Calu3 (cell line): ENCODE data around the gene CCDC158. TPM values are rescaled to one million over a fixed set of nuclear protein-coding genes. Genes with fewer than 3 reads are reported as not detected.

Experiments used
- BruUV-seq: library from RNA; stranded (reverse); fragments of 400-500 nt; replicated peaks from 2 replicates; lab custom pipeline; 2021; lab: Mats Ljungman, UMichigan
- CTCF ChIA-PET: fragments of 300-600 bp; sonication (Branson Sonifier 250); formaldehyde crosslinking; loops from one replicate; lab custom pipeline; 2022; ENCODE audit warnings: antibody characterized with exemption; lab: Charles Lee
- DNase-seq: peaks from one replicate; pipeline ENCODE4 v3.0.0; 2022
- H3K27ac Mint-ChIP-seq: one replicate; pipeline ENCODE4 v1.8.0; 2022; ENCODE audit warnings: mixed read lengths; ENCODE audit not compliant: unreplicated experiment
- H3K27me3 Mint-ChIP-seq: one replicate; pipeline ENCODE4 v1.8.0; 2022; ENCODE audit warnings: mixed read lengths; ENCODE audit not compliant: unreplicated experiment
- H3K36me3 Mint-ChIP-seq: one replicate; pipeline ENCODE4 v1.8.0; 2022; ENCODE audit warnings: mild to moderate bottlenecking, moderate library complexity, mixed read lengths; ENCODE audit not compliant: insufficient read depth, unreplicated experiment
- H3K4me1 Mint-ChIP-seq: one replicate; pipeline ENCODE4 v1.8.0; 2022; ENCODE audit warnings: mild to moderate bottlenecking, low read depth, mixed read lengths; ENCODE audit not compliant: unreplicated experiment
- H3K4me3 Mint-ChIP-seq: one replicate; pipeline ENCODE4 v1.8.0; 2022; ENCODE audit warnings: mild to moderate bottlenecking, low read depth, moderate library complexity, mixed read lengths; ENCODE audit not compliant: unreplicated experiment
- H3K9me3 Mint-ChIP-seq: one replicate; pipeline ENCODE4 v1.8.0; 2022; ENCODE audit warnings: low read depth, mixed read lengths; ENCODE audit not compliant: unreplicated experiment
- intact Hi-C: fragments of 100-400 bp; cut with micrococcal nuclease; formaldehyde crosslinking; loops from one replicate; pipeline ENCODE4 v1.10.0; 2022; ENCODE audit not compliant: unreplicated experiment
- total RNA-seq: library from RNA; stranded (reverse); gene quantifications from 2 replicates; pipeline ENCODE4 v1.2.3, GENCODE V29; 2022
- TF ChIP-seq, protein P1 (sequence below): fragments of 200-600 bp; IDR thresholded peaks from one replicate; pipeline ENCODE4 v1.8.0; 2022; ENCODE audit warnings: antibody characterized with exemption; ENCODE audit not compliant: unreplicated experiment

CCDC158 gene
- total RNA-seq, 1 experiment from 2014 or later, result not detected

DNA sequence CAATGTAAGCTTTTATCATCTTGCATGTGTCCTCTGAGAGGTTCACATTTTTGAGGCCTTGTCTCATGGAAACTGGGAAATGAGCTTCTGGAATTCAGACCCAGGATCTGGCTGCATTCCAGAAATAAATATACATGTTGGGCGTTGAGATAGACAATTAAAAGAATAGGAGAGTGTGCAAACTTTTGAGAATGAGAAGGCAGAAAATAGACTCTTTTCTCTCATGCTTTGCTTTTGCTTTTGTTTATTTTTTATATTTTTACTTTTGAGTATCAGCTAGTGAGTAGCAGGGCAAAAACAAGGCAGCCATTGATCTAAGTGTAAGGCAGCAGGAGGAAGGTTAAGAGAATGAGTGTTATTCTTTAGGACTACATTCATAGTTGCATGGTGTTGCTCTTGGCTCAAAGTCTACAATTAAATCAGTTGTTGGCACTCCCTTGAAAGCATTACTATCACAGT is 26.5 kb upstream of the CCDC158 start:
- Mint-ChIP-seq H3K27me3 (no peaks in the 10 kb centered on the region), H3K36me3 (peaks cover 9% of the 10 kb centered on the region), H3K4me1 (peaks cover 50% of the 10 kb centered on the region), H3K27ac (peak overlapping the region; percentile 69), H3K9me3 (no peaks in the 10 kb centered on the region), H3K4me3 (no peak overlapping the region)
- DNase-seq, result no peak
- no TSS peak for BruUV-seq
- intact Hi-C loops, result no loop called here
- CTCF ChIA-PET, result interaction anchor here (0.9 to 2.1 kb wide), 3 partner anchors 12 to 141 kb away, joined by 3 to 5 read pairs (median 3); partner anchors contain the start of genes SHROOM3 and STBD1
- TF ChIP-seq, protein P1, sequence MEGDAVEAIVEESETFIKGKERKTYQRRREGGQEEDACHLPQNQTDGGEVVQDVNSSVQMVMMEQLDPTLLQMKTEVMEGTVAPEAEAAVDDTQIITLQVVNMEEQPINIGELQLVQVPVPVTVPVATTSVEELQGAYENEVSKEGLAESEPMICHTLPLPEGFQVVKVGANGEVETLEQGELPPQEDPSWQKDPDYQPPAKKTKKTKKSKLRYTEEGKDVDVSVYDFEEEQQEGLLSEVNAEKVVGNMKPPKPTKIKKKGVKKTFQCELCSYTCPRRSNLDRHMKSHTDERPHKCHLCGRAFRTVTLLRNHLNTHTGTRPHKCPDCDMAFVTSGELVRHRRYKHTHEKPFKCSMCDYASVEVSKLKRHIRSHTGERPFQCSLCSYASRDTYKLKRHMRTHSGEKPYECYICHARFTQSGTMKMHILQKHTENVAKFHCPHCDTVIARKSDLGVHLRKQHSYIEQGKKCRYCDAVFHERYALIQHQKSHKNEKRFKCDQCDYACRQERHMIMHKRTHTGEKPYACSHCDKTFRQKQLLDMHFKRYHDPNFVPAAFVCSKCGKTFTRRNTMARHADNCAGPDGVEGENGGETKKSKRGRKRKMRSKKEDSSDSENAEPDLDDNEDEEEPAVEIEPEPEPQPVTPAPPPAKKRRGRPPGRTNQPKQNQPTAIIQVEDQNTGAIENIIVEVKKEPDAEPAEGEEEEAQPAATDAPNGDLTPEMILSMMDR, result no peak

DNA sequence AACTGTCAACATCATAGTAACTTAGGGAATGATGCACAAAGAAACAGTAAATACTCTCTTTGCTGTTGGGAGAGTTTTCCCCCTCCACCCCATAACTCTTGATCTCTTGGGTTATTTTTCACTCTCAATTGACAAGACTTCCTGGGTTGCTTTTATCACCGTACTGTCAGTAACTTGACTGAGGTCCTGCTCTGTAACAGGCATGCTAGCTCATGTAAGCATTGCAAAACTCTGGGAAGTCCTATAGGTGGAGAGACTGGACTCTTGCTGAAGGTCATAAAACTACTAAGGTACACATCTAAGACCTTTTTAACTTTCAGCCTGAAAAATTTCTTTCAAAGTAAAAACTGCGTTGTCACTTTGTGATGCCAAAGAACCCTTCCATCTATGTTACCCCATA is 25.0 kb upstream of the CCDC158 start:
- TF ChIP-seq, protein P1, result no peak

DNA sequence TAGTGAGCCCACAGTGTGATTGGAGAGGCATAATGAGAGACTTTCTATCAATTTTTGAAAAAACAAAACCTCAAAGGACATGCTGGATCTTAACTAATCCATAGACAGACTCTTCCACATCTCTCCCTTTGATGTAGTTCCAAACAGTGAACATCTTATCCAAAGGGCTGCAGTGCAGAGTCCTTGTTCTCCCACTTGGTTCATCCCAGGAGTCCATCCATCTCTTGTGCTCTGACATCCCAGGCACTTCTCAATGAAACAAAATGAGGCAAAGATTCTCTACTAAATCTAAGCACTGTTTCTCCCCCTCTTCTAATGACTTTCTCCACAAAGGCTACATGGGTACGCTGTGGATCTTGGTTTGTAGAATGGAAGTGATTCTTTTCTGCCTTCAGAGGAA is 22.4 kb upstream of the CCDC158 start:
- DNase-seq, result no peak
- TF ChIP-seq, protein P1, result no peak
- H3K27ac Mint-ChIP-seq, result no peak overlapping the region
- no TSS peak for BruUV-seq
- no peak overlapping the region for H3K4me3 Mint-ChIP-seq
- H3K4me1 Mint-ChIP-seq, result peaks cover 17% of the 10 kb centered on the region
- CTCF ChIA-PET, result interaction anchor here (0.7 kb wide), 1 partner anchor 650 kb away, joined by 3 read pairs; no protein-coding TSS in a partner anchor
- no peaks in the 10 kb centered on the region for H3K9me3 Mint-ChIP-seq
- no peaks in the 10 kb centered on the region for H3K36me3 Mint-ChIP-seq
- intact Hi-C loops, result no loop called here
- no peaks in the 10 kb centered on the region for H3K27me3 Mint-ChIP-seq

More for the DNA sequence above, 25.0 kb upstream of the CCDC158 start:
- CTCF ChIA-PET, result no interaction called here
- intact Hi-C loops, result no loop called here
- BruUV-seq, result no TSS peak
- Mint-ChIP-seq H3K27ac (no peak overlapping the region), H3K4me3 (no peak overlapping the region), H3K27me3 (no peaks in the 10 kb centered on the region), H3K4me1 (peaks cover 42% of the 10 kb centered on the region), H3K36me3 (peaks cover 9% of the 10 kb centered on the region), H3K9me3 (no peaks in the 10 kb centered on the region)
- DNase-seq, result no peak

DNA sequence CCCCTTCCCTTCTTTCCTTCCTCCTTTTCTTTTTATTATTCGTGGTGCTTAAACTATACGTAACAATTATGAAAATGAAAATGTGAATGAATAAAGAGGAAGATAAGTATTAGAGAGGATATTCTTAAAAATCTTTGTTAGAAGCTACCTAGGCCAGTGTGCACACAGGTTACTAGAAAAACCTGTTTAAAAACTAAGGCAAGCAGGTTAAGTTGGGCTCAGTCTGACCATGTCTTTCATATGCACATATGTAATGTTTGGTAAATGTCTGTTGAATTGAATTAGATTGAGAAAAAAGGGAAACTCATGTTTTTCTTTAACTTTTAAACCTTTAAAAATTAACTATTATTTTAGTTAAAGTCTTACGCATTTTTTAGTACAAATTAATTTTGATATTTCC is 21.9 kb upstream of the CCDC158 start:
- Mint-ChIP-seq H3K4me1 (peaks cover 14% of the 10 kb centered on the region), H3K27me3 (no peaks in the 10 kb centered on the region), H3K9me3 (no peaks in the 10 kb centered on the region), H3K27ac (no peak overlapping the region), H3K4me3 (no peak overlapping the region), H3K36me3 (no peaks in the 10 kb centered on the region)
- no TSS peak for BruUV-seq
- TF ChIP-seq, protein P1, result no peak
- DNase-seq, result no peak
- CTCF ChIA-PET, result interaction anchor here (0.7 kb wide), 1 partner anchor 651 kb away, joined by 3 read pairs; no protein-coding TSS in a partner anchor
- intact Hi-C loops, result no loop called here
